Hematopoietic multipotent progenitor cell treated with erythropoietin and hydrocortisone succinate and interleukin-3 and kit ligand, for 4 days (in vitro differentiated cells): ENCODE data around the gene PIK3CD.

ENCODE experiments used
- DNase-seq: peaks from one replicate; pipeline ENCODE4 v3.0.0-alpha.2; 2015

Gene PIK3CD

DNA sequence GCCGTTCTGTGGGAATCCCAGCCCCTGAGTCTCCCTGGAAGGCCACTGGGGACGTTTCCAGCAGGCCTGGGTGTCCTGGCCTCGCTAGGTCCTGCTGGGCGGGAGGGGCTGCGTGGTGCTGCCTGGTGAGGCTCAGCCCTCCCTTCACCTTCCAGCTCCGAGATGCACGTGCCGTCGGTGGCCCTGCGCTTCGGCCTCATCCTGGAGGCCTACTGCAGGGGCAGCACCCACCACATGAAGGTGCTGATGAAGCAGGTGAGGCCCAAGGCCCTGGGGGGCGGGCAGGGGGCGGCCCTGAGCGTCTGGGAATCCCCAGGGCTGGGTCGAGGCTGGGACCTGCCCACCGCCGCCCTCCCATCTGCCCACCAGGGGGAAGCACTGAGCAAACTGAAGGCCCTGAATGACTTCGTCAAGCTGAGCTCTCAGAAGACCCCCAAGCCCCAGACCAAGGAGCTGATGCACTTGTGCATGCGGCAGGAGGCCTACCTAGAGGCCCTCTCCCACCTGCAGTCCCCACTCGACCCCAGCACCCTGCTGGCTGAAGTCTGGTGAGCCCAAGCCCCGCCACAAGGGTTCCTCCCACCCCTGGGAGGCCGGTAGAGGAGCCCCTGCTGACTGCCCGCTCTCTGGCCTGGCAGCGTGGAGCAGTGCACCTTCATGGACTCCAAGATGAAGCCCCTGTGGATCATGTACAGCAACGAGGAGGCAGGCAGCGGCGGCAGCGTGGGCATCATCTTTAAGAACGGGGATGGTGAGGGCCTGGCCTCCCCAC, 70.3 kb downstream of the PIK3CD start:
- peak; percentile 69 for DNase-seq

- DNase-seq = no peak
Measured at GRCh38 chr1:9722378-9722749, 70.8 kb downstream of the PIK3CD start.

GRCh38 chr1:9723068-9723805, 71.7 kb downstream of the PIK3CD start:
- DNase-seq = no peak

DNA sequence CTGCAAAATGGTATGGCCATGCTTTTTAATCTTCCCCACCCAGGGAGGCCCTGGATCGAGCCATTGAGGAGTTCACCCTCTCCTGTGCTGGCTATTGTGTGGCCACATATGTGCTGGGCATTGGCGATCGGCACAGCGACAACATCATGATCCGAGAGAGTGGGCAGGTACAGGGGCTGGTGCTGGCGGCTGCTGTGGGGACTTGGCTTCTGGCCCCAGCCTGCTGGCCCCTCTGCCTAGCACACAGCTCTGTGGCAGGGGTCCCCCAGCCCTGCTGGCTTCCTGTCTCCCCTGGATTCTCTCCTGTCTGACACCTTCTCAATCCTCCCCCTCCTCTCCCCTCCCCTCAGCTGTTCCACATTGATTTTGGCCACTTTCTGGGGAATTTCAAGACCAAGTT, 72.4 kb downstream of the PIK3CD start:
- DNase-seq = no peak

GRCh38 chr1:9724706-9725476, 73.4 kb downstream of the PIK3CD start:
- DNase-seq = peak; percentile 87

DNA sequence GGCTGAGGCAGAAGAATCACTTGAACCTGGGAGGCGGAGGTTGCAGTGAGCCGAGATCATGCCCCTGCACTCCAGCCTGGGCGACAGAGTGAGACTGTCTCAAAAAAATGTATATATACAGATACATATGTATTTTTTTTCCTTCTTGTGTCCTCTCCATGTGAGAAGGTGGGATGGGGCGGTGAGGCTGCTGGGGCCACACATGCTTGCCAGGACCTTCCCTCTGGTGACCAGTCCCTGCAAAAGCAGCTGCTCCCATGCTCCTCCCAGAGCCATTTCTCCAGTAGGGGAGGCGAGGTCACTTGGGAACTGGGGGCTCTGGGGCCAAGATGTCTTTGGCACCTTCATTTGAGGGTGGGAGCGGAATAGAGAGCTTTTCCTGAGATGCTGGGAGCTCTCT, 74.9 kb downstream of the PIK3CD start:
- no peak for DNase-seq

GRCh38 chr1:9726905-9727595, 75.5 kb downstream of the PIK3CD start:
- DNase-seq = no peak

DNA sequence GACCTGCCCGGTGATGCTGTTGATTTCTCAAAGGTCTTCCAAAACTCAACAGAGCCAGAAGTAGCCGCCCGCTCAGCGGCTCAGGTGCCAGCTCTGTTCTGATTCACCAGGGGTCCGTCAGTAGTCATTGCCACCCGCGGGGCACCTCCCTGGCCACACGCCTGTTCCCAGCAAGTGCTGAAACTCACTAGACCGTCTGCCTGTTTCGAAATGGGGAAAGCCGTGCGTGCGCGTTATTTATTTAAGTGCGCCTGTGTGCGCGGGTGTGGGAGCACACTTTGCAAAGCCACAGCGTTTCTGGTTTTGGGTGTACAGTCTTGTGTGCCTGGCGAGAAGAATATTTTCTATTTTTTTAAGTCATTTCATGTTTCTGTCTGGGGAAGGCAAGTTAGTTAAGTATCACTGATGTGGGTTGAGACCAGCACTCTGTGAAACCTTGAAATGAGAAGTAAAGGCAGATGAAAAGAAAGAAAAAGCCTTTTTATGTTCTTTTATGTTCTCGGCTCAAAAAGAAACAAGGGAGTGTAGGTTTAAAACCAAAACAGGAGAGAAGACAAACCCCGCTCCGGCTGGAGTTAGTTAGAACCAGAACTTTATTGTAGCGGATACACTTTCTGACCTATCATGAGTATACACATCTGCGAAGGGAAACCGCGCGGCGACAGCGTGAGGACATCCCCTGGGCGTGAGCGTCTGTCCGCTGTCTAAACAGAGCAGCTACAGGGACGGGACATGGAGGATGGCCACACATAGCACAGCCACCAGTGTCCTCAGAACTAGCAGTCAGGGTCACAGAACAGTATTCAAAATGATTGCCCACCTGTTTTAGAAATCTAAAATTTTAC, 77.1 kb downstream of the PIK3CD start:
- no peak for DNase-seq

DNA sequence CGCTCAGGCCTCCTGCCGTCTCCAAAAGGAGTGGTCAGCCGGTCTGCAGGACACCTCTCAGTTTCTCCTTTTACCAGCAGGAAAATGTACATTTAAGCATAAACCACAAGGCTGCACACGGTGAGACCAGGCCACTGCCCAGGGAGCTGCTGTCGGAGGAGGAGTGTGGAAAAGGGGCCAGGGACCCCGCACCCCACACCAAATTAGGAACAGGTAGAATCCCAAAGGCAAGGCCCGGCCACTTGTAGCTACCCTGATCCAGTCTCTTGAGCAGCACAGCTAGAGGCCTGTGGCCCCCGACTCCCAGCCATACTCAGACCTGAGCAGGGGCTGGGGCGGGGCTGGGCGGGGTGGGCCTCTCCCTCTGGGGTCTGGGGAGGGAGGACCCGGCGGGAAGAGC, 78.0 kb downstream of the PIK3CD start:
- DNase-seq = no peak

DNA sequence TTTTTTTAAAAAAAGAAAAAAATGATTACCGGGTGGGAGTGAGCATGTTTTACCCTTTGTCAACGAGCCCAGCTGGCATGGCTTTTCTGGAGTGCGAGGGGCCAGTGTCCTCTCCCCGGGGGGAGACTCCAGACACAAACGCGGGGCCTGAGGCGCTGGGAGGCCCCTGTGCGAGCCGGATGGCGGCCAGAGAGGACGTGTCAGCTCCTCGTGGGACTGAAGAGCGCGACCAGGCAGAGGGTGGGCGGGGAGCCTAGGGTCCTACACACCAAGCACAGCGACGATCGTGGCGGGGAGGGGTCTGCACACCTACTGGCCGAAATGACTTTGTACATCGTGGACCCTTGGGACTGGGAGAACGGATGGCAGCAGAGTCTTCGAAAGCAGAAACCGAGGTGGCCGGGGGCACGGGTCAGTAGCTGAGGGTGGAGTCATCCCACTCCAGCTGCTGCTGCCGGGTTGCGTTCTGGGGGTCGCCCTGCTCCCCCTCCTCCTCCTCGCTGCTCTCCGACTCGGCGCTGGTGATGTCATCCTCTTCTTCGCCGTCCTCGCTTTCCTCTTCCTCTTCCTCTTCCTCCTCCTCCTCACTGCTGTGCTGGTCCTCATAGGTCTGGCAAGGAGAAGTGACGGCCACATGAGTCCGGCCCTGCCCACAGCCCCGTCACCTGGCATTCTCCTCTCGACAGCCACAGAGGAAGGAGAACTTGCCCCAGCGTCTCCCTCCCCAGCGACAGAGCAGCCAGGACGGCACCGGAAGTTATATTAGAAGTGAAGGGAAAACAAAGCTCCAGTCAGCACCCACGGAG, 78.8 kb downstream of the PIK3CD start:
- DNase-seq = no peak

GRCh38 chr1:9731051-9731537, 79.6 kb downstream of the PIK3CD start:
- no peak for DNase-seq

GRCh38 chr1:9731561-9731960, 80.0 kb downstream of the PIK3CD start:
- DNase-seq = no peak

DNA sequence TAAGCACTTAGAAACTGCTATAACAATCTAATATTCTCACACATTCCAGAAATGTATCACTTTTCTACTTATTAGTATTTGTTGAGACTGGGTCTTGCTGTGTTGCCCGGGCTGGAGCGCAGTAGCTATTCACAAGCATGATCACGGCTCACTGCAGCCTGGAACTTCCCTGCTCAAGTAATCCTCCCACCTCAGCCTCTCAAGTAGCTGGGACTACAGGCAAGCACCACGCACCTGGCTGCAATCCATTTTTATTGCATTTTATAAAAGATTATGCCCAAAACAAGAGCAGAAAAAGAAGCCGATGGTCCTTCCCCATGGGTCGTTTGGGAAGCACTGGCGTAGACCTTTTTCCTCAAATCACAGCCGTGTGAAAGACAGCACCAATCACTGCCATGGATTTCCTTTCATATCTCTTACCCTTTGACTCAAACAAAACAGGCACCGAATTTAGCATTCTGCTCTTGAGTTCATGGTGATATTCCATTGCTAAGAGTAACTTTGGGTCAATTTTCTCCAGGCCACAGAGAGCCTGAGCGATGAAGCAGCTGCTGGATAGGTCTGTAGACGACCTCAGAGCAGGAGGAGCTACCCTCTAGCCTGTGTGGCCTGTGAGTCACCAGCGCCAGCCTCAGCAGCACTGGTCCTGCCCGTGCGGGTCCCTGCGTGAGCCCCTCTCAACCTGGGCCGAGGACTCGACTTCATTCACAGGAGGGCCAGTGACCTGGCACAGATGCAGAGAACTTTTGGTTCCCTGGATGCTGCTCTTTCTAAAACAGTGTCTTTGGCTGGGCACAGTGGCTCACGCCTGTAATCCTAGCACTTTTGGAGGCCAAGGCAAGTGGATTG, 80.8 kb downstream of the PIK3CD start:
- no peak for DNase-seq

- DNase-seq = no peak
Measured at GRCh38 chr1:9733160-9733789, 81.7 kb downstream of the PIK3CD start.

- no peak for DNase-seq
Measured at GRCh38 chr1:9735800-9736199, 84.3 kb downstream of the PIK3CD start.

DNA sequence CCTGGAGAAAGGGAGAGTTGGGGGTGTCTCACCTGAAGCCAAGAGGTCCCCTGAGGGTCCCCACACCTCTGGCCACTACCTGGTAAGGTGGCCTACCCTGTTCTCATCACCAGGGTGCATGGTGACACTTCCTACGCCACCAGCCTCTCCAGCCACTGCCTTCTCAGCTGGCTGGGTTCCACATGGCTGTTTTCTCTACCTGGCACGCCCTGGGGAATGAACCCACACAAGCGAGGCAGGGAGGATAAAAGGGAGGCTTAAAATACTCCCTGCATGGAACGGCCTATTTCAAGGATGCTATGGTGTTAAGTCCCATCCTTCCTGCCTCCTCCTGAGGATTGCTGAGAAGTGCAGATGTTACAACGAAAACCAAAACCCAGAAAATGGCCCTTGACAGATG, 84.7 kb downstream of the PIK3CD start:
- DNase-seq = no peak

DNA sequence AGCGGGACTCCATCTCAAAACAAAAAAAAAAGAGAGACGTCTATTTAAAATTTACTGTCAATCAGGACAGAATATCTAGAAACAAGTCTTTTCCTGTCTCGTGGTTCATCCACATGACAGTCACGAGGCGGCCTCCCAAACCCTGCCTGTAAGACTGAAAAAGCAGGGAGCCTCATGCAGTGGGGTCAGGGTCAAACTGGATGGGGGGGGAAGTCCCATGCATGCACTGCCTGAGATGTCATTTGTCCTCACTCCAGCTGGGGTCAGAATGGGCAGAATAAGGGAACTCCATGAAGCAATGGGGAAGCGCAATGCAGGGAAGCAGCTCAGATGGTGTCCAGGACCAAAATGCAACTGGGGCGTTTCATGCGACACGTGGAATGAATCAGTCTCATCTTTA, 85.5 kb downstream of the PIK3CD start:
- DNase-seq = peak; percentile 30

DNA sequence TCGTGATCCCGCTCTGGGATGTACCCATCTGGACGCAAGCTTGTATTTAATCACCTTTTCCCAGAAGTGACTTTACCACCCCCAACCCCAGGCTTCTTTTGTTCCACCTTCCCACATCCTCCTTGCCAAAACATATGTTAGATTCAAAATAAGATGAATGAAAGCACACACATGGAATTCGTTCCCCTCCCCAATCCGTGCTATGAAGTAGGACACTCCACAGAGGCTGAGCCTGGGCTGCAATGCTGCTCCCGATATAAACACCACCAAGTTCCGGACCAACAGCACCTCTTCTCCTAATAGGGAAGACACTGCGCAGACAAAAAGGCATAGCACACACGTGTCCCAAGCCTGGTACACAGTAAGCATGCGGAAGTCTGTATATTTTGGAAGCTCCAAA, 86.1 kb downstream of the PIK3CD start:
- no peak for DNase-seq

- DNase-seq = no peak
Measured at GRCh38 chr1:9744106-9744799, 92.7 kb downstream of the PIK3CD start.
